WTC11 (cell line): ENCODE results near the gene TMEM30A. TPM values are rescaled to one million over a fixed set of nuclear protein-coding genes. Genes with fewer than 3 reads are reported as not detected.

Experiments used
- ATAC-seq: fragments of 200-7000 bp; cut with Tn5 transposase; 2 replicates; pipeline ENCODE4 v1.10.0; 2021; ENCODE audit warnings: mild to moderate bottlenecking, moderate library complexity
- CTCF ChIA-PET: fragments of 300-600 bp; sonication (Branson Sonifier 250); formaldehyde crosslinking; loops from one replicate; lab custom pipeline; 2021; ENCODE audit warnings: antibody characterized with exemption; lab: Charles Lee
- POLR2A ChIA-PET: fragments of 350-600 bp; sonication (Branson Sonifier 250); formaldehyde crosslinking; loops from one replicate; lab custom pipeline; 2021; ENCODE audit warnings: antibody characterized with exemption; lab: Charles Lee
- DNase-seq: peaks from one replicate; pipeline ENCODE4 v3.0.0; 2021; ENCODE audit warnings: low spot score
- H3K27ac Mint-ChIP-seq: 2 replicates; pipeline ENCODE4 v1.8.0; 2021; ENCODE audit warnings: mixed read lengths
- H3K27me3 Mint-ChIP-seq: 2 replicates; pipeline ENCODE4 v1.8.0; 2021; ENCODE audit warnings: low read depth, mild to moderate bottlenecking, moderate library complexity, mixed read lengths
- H3K36me3 Mint-ChIP-seq: 2 replicates; pipeline ENCODE4 v1.8.0; 2021; ENCODE audit warnings: mixed read lengths
- H3K4me1 Mint-ChIP-seq: 2 replicates; pipeline ENCODE4 v1.8.0; 2022; ENCODE audit warnings: mixed read lengths
- H3K4me3 Mint-ChIP-seq: 2 replicates; pipeline ENCODE4 v1.8.0; 2021; ENCODE audit warnings: mild to moderate bottlenecking, moderate library complexity, mixed read lengths
- H3K9me3 Mint-ChIP-seq: 2 replicates; pipeline ENCODE4 v1.8.0; 2021; ENCODE audit warnings: mixed read lengths
- AFF4 ChIP-seq: sonication (generic); formaldehyde crosslinking; IDR thresholded peaks from 2 replicates; pipeline ENCODE4 v1.8.1; 2023; ENCODE audit warnings: mild to moderate bottlenecking, missing genetic modification reagents, borderline replicate concordance
- E2F5 ChIP-seq: sonication (generic); formaldehyde crosslinking; IDR thresholded peaks from 2 replicates; pipeline ENCODE4 v1.8.1; 2022; ENCODE audit warnings: mild to moderate bottlenecking, moderate library complexity, missing genetic modification reagents
- FOXP1 ChIP-seq: sonication (generic); formaldehyde crosslinking; IDR thresholded peaks from 2 replicates; pipeline ENCODE4 v1.8.0; 2022; ENCODE audit warnings: missing genetic modification reagents, mild to moderate bottlenecking, moderate library complexity, borderline replicate concordance
- HMGA2 ChIP-seq: fragments of 250-450 bp; sonication (Bioruptor Pico); IDR thresholded peaks from 2 replicates; pipeline ENCODE4 v1.4.0; 2021; ENCODE audit warnings: mild to moderate bottlenecking, moderate library complexity
- MYBL2 ChIP-seq: sonication (generic); formaldehyde crosslinking; IDR thresholded peaks from 2 replicates; pipeline ENCODE4 v1.8.1; 2023; ENCODE audit warnings: mild to moderate bottlenecking, moderate library complexity, missing genetic modification reagents
- TEAD4 ChIP-seq: sonication (generic); formaldehyde crosslinking; IDR thresholded peaks from 2 replicates; pipeline ENCODE4 v1.8.0; 2022; ENCODE audit warnings: mild to moderate bottlenecking, missing genetic modification reagents
- ZNF232 ChIP-seq: sonication (generic); formaldehyde crosslinking; IDR thresholded peaks from 2 replicates; pipeline ENCODE4 v1.8.0; 2022; ENCODE audit warnings: mild to moderate bottlenecking, missing genetic modification reagents
- ZNF317 ChIP-seq: sonication (generic); formaldehyde crosslinking; IDR thresholded peaks from 2 replicates; pipeline ENCODE4 v1.8.1; 2023; ENCODE audit warnings: low read depth, mild to moderate bottlenecking, moderate library complexity, missing genetic modification reagents, borderline replicate concordance
- ZNF423 ChIP-seq: fragments of 250-450 bp; sonication (Bioruptor Pico); IDR thresholded peaks from 2 replicates; pipeline ENCODE4 v2.1.2; 2022; ENCODE audit warnings: mild to moderate bottlenecking, moderate library complexity
- ZNF512 ChIP-seq: sonication (generic); formaldehyde crosslinking; IDR thresholded peaks from 2 replicates; pipeline ENCODE4 v1.8.1; 2022; ENCODE audit warnings: missing genetic modification reagents, borderline replicate concordance
- ZNF671 ChIP-seq: fragments of 250-450 bp; sonication (Bioruptor Pico); IDR thresholded peaks from 2 replicates; pipeline ENCODE4 v1.8.0; 2021; ENCODE audit warnings: mild to moderate bottlenecking
- total RNA-seq: library from RNA; stranded (reverse); gene quantifications from 3 replicates; pipeline ENCODE4 v1.2.3, GENCODE V29; 2021
- TF ChIP-seq, protein P1 (sequence below): sonication (generic); formaldehyde crosslinking; IDR thresholded peaks from 2 replicates; pipeline ENCODE4 v1.8.1; 2023; ENCODE audit warnings: mild to moderate bottlenecking, missing genetic modification reagents
- TF ChIP-seq, protein P2 (sequence below): sonication (generic); formaldehyde crosslinking; IDR thresholded peaks from 2 replicates; pipeline ENCODE4 v1.8.0; 2022; ENCODE audit warnings: mild to moderate bottlenecking, missing genetic modification reagents

The TMEM30A gene
- total RNA-seq, 1 experiment from 2014 or later, result 81.2 TPM

DNA sequence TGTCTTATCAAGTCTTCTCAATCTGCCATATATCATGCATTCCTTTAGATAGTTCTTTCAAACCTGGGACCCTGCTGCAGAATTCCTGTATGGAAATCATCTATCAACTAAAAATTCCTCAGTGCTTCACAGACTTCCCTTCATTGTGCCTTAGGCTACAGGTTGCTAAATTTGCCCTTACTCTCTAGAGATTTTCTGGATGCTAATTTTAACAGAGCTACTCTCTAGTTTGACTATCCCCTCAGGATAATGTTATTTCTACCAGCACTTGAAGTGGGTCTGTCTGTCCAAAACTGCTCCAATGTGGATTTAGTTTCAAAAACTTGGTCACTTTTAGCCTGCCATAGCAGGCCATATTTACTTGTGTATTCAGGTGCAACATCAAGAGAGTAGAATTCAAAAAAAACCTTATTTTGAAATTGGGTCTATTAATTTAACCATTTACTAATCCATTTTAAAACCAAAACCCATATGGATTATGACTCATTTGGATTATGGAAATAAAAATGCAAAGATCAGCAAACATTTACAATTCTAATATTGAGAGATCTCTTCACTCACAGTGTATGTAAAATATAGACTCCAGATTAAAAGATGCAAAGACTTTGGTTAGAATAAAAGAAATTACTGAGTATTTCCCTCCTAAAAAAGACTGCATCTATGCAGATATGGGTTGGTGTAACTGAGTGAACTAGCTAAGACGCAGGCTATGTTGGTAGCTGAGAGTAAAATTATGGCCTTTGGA lies 27.1 kb downstream of the TMEM30A start:
- H3K27ac Mint-ChIP-seq, result no peak overlapping the region

More for the DNA sequence above, 27.1 kb downstream of the TMEM30A start:
- ATAC-seq (no peak), DNase-seq (no peak)
- Mint-ChIP-seq H3K9me3 (no peaks in the 10 kb centered on the region), H3K27me3 (no peaks in the 10 kb centered on the region), H3K36me3 (peaks cover 34% of the 10 kb centered on the region), H3K4me3 (no peak overlapping the region), H3K4me1 (peaks cover 7% of the 10 kb centered on the region)
- TF ChIP-seq, protein P1, sequence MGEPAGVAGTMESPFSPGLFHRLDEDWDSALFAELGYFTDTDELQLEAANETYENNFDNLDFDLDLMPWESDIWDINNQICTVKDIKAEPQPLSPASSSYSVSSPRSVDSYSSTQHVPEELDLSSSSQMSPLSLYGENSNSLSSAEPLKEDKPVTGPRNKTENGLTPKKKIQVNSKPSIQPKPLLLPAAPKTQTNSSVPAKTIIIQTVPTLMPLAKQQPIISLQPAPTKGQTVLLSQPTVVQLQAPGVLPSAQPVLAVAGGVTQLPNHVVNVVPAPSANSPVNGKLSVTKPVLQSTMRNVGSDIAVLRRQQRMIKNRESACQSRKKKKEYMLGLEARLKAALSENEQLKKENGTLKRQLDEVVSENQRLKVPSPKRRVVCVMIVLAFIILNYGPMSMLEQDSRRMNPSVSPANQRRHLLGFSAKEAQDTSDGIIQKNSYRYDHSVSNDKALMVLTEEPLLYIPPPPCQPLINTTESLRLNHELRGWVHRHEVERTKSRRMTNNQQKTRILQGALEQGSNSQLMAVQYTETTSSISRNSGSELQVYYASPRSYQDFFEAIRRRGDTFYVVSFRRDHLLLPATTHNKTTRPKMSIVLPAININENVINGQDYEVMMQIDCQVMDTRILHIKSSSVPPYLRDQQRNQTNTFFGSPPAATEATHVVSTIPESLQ (CRISPR knock-in tag), result no peak
- TF ChIP-seq E2F5 (no peak), ZNF232 (no peak), AFF4 (no peak), TEAD4 (CRISPR knock-in tag) (no peak), MYBL2 (no peak), ZNF512 (CRISPR knock-in tag) (no peak), ZNF317 (no peak), ZNF423 (CRISPR knock-in tag) (no peak), FOXP1 (CRISPR knock-in tag) (no peak), HMGA2 (CRISPR knock-in tag) (no peak), ZNF671 (CRISPR knock-in tag) (no peak)
- TF ChIP-seq, protein P2, sequence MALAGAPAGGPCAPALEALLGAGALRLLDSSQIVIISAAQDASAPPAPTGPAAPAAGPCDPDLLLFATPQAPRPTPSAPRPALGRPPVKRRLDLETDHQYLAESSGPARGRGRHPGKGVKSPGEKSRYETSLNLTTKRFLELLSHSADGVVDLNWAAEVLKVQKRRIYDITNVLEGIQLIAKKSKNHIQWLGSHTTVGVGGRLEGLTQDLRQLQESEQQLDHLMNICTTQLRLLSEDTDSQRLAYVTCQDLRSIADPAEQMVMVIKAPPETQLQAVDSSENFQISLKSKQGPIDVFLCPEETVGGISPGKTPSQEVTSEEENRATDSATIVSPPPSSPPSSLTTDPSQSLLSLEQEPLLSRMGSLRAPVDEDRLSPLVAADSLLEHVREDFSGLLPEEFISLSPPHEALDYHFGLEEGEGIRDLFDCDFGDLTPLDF (CRISPR knock-in tag), result no peak
- CTCF ChIA-PET, result no interaction called here
- POLR2A ChIA-PET, result no interaction called here
